Activated T-cell treated with anti-CD3 and anti-CD28 coated beads for 4 hours (primary cell): ENCODE data around the gene MRPL47.

Source experiments
- DNase-seq: peaks from one replicate; pipeline ENCODE4 v3.0.0-alpha.2; 2020

Gene MRPL47

GRCh38 chr3:179590669-179591068, 13.8 kb downstream of the MRPL47 start:
- no peak for DNase-seq

DNA sequence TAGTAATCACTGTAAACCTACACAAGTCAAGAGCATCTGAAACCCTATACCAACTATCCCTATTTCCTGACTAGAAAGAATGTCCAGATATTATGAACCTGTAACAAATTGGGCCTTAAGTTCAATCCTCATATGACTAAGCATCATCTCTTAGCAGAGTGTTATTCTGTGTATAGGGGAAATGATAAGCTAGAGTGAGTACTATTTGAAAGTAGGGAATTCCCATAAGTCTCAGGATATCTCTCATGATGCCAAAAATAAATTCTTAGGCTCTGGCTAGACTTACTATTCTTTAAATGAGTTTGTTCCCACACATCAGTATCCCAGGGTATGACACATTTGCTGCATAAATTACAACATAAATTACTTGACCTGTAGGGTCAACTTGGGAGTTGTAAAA, 15.3 kb downstream of the MRPL47 start:
- DNase-seq, result no peak

GRCh38 chr3:179580992-179581391, 23.4 kb downstream of the MRPL47 start:
- no peak for DNase-seq

DNA sequence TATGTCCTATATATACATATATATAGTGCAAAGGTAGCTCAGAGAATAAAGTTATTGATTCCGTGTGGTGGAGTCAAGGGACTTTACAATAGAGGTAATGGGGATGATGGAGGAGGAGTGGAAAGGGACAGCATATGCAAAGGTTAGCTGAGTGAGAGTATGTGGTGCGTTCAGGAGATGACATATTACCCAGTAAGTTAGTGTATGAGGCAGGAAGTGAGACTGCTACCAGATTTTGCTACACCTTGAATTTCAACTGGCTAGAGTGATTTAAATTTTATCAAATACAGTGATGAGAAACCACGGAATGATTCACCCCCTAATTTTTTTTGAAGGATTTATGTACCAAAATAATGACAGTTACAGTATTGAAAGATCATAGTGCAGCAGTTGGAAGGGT, 38.9 kb downstream of the MRPL47 start:
- DNase-seq, result no peak

GRCh38 chr3:179563271-179563783, 41.1 kb downstream of the MRPL47 start:
- DNase-seq, result peak; percentile 33

DNA sequence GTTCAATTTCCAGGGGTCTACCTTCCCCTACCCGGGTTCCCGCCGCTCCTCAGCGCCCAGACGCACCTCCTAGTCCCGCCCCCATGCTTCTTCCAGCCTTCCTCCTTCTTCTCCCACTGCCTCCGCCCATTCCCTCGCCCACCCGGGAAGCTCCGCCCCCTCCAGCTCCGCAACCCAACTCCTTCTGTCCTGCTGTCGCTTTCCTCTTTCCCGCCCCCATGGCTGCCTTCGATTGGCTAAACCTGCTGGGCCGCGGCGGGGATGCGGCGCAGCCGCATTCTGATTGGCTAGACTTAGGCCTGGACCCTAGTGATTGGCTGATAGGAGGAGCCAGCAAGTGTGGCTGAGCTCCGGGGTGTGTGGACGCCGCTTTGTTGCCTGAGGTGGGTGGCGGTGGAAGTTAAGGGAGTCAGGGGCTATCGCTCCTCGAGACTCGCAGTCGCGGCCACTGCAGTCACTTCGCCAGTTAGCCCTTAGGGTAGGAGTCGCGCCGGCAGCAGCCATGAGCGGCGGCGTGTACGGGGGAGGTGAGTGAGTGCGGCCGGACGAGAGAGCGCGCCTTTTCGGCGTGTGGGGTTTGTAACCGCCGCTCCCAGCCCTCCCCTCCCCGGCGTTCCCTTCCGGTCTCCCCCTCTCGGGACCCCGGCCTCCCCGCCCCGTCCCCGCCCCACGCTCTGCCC, 41.7 kb downstream of the MRPL47 start, which contains the start of gene ACTL6A:
TSS of gene ACTL6A (plus strand) at position 336 of the 680 bp plus-strand sequence. CDS start at position 503, 167 bp downstream.
- DNase-seq, result peak; percentile 98

DNA sequence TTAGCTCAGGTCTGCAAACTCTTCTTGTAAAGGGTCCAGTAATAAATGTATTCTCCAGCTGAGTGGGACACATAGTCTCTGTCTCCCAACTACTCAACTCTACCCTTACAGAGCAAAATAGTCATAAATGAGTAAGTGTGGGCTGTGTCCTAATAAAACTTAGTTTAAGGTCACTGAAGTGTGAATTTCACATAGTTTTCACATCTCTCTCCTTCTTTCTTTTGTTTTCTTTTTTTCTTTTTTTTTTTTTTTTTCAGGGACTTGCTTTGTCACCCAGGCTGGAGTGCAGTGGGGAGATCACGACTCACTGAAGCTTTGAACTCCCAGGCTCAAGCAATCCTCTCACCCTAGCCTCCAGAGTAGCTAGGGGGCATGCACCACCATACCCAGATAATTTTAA, 43.6 kb downstream of the MRPL47 start:
- no peak for DNase-seq

- DNase-seq, result no peak
Observed at GRCh38 chr3:179558742-179559364, 45.6 kb downstream of the MRPL47 start.

DNA sequence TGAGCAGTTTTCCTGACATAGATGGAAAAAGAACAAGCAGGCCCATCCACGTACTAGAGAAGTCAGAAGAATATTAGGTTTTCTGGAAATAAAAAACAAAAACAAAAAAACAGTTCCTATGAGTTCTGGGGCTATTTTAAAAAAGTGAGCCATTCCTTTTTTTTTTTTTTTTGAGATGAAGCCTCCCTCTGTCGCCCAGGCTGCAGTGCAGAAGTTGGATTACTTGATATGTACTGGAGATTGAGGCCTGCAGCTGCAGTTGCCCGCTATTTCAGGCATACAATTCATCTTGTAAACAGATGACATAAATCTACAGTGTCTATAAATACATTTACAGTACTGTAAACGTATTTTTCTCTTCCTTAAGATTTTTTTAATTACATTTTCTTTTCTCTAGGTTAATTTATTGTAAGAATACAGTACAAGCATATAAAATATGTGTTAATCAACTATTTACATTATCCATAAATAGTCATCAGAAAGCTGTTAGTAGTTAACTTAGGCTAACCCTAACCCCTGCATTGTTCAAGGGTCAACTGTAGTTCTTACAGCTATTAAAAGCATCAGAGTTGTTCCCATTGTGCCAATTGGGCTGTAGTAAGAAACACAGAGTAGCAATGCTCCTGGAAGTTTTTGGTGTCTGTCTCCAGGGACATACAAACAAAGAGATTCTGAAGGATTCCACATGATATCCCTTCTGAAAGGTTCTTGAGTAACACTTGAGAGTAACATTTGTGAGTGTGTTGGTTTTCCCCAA, 52.9 kb downstream of the MRPL47 start:
- no peak for DNase-seq

DNA sequence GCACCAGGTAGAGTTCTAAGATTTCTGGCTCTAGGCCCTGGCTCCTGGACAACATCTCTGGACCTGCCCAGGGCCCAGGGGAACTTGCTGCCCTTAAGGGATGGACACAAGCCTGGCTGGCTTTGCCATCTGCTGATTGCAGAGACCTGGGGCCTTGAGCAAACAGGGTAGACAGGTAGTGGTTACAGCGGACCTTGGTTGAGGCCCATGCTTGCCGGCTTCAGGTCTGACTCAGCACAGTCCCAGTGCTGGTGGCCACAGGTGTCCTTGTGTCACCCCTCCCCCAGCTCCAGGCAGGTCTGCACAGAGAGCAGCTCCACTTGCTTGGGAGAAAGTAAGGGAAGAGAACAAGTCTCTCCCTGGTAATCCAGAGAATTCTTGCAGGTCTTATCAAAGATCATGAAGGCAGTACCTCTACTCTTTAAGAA, 57.6 kb downstream of the MRPL47 start:
- no peak for DNase-seq

- no peak for DNase-seq
Observed at GRCh38 chr3:179544981-179545645, 59.3 kb downstream of the MRPL47 start.

GRCh38 chr3:179542375-179542774, 62.1 kb downstream of the MRPL47 start:
- DNase-seq, result no peak

GRCh38 chr3:179541596-179541995, 62.8 kb downstream of the MRPL47 start:
- no peak for DNase-seq

- DNase-seq, result no peak
Observed at GRCh38 chr3:179541094-179541493, 63.3 kb downstream of the MRPL47 start.
